Stomach smooth muscle (tissue), 2 donors: ENCODE data around the gene STXBP5.

ENCODE experiments used
- H3K27ac ChIP-seq: one replicate; pipeline ENCODE4 v1.7.0; 2013; ENCODE audit warnings: mild to moderate bottlenecking, low read length, inconsistent platforms
- H3K27me3 ChIP-seq, 2 donors: one replicate each; pipeline ENCODE4 v1.7.0; 2013; ENCODE audit warnings: low read length in 2 of 2; ENCODE audit not compliant: insufficient read depth in 2 of 2, control insufficient read depth in 1 of 2
- H3K36me3 ChIP-seq, 2 donors: one replicate each; pipeline ENCODE4 v1.7.0; 2013; ENCODE audit warnings: low read length in 2 of 2; ENCODE audit not compliant: control insufficient read depth in 2 of 2, insufficient read depth in 2 of 2
- H3K4me1 ChIP-seq: one replicate; pipeline ENCODE4 v1.7.0; 2013; ENCODE audit warnings: low read length; ENCODE audit not compliant: control insufficient read depth, insufficient read depth
- H3K4me3 ChIP-seq, 2 donors: one replicate each; pipeline ENCODE4 v1.7.0; 2013; ENCODE audit warnings: low read length in 2 of 2
- H3K9ac ChIP-seq, 2 donors: one replicate each; pipeline ENCODE4 v1.7.0; 2013; ENCODE audit warnings: low read length in 2 of 2, mild to moderate bottlenecking in 1 of 2
- H3K9me3 ChIP-seq, 2 donors: one replicate each; pipeline ENCODE4 v1.7.0; 2013; ENCODE audit warnings: low read length in 2 of 2; ENCODE audit not compliant: control insufficient read depth in 2 of 2
- donor health status: healthy.
- donor health status: Pancreatic carcinoma.

STXBP5 gene

DNA sequence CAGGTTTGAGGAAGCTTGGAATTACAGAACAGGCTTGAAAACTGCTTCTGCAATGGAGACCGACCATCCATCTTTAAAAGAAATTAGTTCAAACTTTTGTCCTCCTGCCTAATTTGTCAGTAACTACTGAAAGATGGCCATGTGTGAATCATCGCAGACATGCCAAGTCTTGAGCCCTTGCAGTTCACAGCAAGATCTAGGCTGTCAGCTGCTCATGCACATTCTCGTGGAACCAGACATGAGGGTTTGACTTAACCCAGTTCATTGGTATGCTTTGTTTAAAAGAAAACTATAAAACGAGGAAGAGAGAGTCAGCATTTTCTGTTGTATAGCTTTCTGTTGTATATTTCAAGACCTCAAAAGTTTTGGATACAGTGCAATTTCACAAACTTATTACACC, 230.3 kb downstream of the STXBP5 start:
- Histone ChIP-seq H3K27ac (no peak overlapping the region), H3K36me3 (no peaks in the 10 kb centered on the region), H3K4me3 (no peak overlapping the region), H3K9me3 (no peaks in the 10 kb centered on the region), H3K27me3 (no peaks in the 10 kb centered on the region), H3K9ac (no peak overlapping the region), H3K4me1 (no peaks in the 10 kb centered on the region)

DNA sequence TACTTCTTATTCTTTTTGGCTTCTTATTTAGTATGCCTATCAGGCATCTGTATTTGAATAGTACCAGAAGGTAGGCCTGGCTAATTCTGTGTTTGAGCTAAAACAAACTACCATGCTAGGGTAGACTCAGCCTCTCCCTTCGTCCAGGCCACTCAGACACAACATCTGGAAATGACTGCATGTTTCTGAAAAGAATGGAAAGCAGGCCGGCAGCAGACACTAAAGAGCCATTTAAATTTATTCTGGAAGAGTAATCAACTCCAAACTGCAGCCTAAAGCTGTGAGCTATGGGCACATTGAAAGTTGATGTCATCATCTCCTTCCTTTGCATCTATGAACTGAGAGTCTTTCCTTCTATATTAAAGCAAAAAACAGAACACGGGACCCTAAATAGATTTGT, 233.4 kb downstream of the STXBP5 start:
- Histone ChIP-seq H3K9ac (no peak overlapping the region), H3K4me3 (no peak overlapping the region), H3K4me1 (no peaks in the 10 kb centered on the region), H3K27me3 (no peaks in the 10 kb centered on the region), H3K9me3 (no peaks in the 10 kb centered on the region), H3K27ac (no peak overlapping the region), H3K36me3 (no peaks in the 10 kb centered on the region)

DNA sequence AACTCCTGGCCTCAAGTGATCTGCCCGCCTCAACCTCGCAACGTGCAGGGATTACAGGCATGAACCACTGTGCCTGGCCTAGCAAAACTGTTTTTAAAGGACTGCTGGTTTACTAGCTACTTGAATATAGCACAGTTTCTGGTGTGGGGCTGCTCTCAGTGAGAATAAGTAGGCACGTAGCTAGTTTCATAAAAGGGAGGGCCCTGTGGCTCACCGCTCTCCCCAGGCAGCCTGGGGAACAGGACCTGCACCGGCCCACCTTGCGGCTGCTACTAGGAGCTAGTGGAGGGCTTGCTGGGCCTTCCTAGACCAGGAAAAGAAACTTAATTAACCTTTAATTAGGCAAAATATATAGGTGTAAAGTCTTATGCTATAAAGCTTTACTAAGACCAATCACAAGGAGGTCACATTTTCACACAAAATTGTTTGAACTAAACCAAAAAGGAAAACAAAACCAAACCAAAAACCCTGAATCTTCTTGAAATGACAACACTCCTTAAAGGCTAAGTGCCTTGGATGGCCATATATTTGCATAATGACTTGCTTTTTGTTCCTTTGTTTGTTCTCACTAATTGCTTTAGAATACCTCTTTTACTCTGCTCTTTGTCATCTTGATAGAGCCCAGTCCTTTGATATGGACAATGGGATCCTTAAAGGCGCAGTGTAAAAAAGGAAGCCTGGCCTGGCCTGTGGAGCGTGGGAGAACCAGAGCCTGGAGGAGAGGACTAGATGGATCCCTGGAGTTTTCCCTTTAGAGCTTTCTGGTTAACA, 234.7 kb downstream of the STXBP5 start:
- Histone ChIP-seq H3K27ac (no peak overlapping the region), H3K9ac (no peak overlapping the region), H3K36me3 (no peaks in the 10 kb centered on the region), H3K4me3 (no peak overlapping the region), H3K9me3 (no peaks in the 10 kb centered on the region), H3K27me3 (no peaks in the 10 kb centered on the region), H3K4me1 (no peaks in the 10 kb centered on the region)
